HepG2 (cell line): ENCODE measurements around the gene MAPK14. TPM values are rescaled to one million over a fixed set of nuclear protein-coding genes. Genes with fewer than 3 reads are reported as not detected.

Source experiments
- ATF1 ChIP-seq: IDR thresholded peaks from 2 replicates; pipeline ENCODE4 v1.6.1; 2016; ENCODE audit warnings: mild to moderate bottlenecking, control low read depth
- CHCHD3 ChIP-seq: sonication (generic); formaldehyde crosslinking; IDR thresholded peaks from 2 replicates; pipeline ENCODE4 v1.8.0; 2022; ENCODE audit warnings: mild to moderate bottlenecking, missing genetic modification reagents, moderate library complexity
- FIP1L1 ChIP-seq: fragments of 200-400 bp; formaldehyde crosslinking; IDR thresholded peaks from 2 replicates; pipeline ENCODE4 v1.6.1; 2018; ENCODE audit warnings: low read depth, mild to moderate bottlenecking, low read length, moderate library complexity, borderline replicate concordance; ENCODE audit not compliant: insufficient read depth
- KAT7 ChIP-seq: IDR thresholded peaks from 2 replicates; pipeline ENCODE4 v1.6.1; 2018; ENCODE audit warnings: borderline replicate concordance, missing compliant biosample characterization
- KDM3A ChIP-seq: IDR thresholded peaks from 2 replicates; pipeline ENCODE4 v1.6.1; 2018; ENCODE audit warnings: low read depth, missing compliant biosample characterization
- KMT2B ChIP-seq: IDR thresholded peaks from 2 replicates; pipeline ENCODE4 v1.6.1; 2016; ENCODE audit warnings: missing genetic modification reagents, missing compliant biosample characterization
- MEIS1 ChIP-seq: sonication (generic); formaldehyde crosslinking; IDR thresholded peaks from 2 replicates; pipeline ENCODE4 v1.9.0; 2021; ENCODE audit warnings: mild to moderate bottlenecking, missing genetic modification reagents, moderate library complexity, borderline replicate concordance
- NCOA1 ChIP-seq: sonication (generic); formaldehyde crosslinking; IDR thresholded peaks from 2 replicates; pipeline ENCODE4 v1.9.0; 2021; ENCODE audit warnings: missing genetic modification reagents
- SKIL ChIP-seq: sonication (generic); formaldehyde crosslinking; IDR thresholded peaks from 2 replicates; pipeline ENCODE4 v1.8.0; 2022; ENCODE audit warnings: missing genetic modification reagents, mild to moderate bottlenecking, moderate library complexity, borderline replicate concordance
- ZBTB44 ChIP-seq: sonication (generic); formaldehyde crosslinking; IDR thresholded peaks from 2 replicates; pipeline ENCODE4 v1.4.0; 2020; ENCODE audit warnings: missing genetic modification reagents
- ZNF280D ChIP-seq: sonication (generic); formaldehyde crosslinking; IDR thresholded peaks from 2 replicates; pipeline ENCODE4 v1.5.1; 2020; ENCODE audit warnings: mild to moderate bottlenecking, missing genetic modification reagents
- ZNF44 ChIP-seq: sonication (generic); formaldehyde crosslinking; IDR thresholded peaks from 2 replicates; pipeline ENCODE4 v1.5.1; 2020; ENCODE audit warnings: mild to moderate bottlenecking, missing genetic modification reagents
- ZNF563 ChIP-seq: sonication (generic); formaldehyde crosslinking; IDR thresholded peaks from 2 replicates; pipeline ENCODE4 v1.8.0; 2022; ENCODE audit warnings: mild to moderate bottlenecking, moderate library complexity, missing genetic modification reagents
- ZNF773 ChIP-seq: sonication (generic); formaldehyde crosslinking; IDR thresholded peaks from 2 replicates; pipeline ENCODE4 v1.4.0; 2020; ENCODE audit warnings: missing genetic modification reagents, borderline replicate concordance
- ZSCAN29 ChIP-seq: sonication (generic); formaldehyde crosslinking; conservative IDR thresholded peaks from 2 replicates; pipeline ENCODE4 v1.4.0; 2020; ENCODE audit warnings: mild to moderate bottlenecking, missing genetic modification reagents
- polyA plus RNA-seq, 8 experiments: library from polyadenylated mRNA; depleted of rRNA in 3 of 8; stranded (reverse) in 7 of 8; unstranded in 1 of 8; fragments of >200 nt; fragmentation: Illumina TruSeq in 4 of 8; extraction: Trizol in 4 of 8; gene quantifications; 2 replicates each; pipeline versions ENCODE4 v1.2.1 to v1.2.3, GENCODE V29; 2011 to 2016; ENCODE audit warnings: low read depth in 4 of 8, missing spikeins in 1 of 8, mixed read lengths in 1 of 8; ENCODE audit not compliant: insufficient read depth in 1 of 8
- total RNA-seq, 5 experiments: library from RNA; depleted of rRNA; stranded (reverse); fragments of >200 nt; fragmentation: Illumina TruSeq; extraction: Trizol; gene quantifications; 2 replicates each; pipeline ENCODE4 v1.2.3, GENCODE V29; 2016; ENCODE audit warnings: low read depth in 1 of 5
- TF ChIP-seq, protein P1 (sequence below): sonication (generic); formaldehyde crosslinking; IDR thresholded peaks from 2 replicates; pipeline ENCODE4 v1.4.0; 2020; ENCODE audit warnings: missing genetic modification reagents, mild to moderate bottlenecking, borderline replicate concordance

The MAPK14 gene
- total and polyA plus RNA-seq, 2 of the 13 experiments (the other 11 are each of a cell fraction or from before 2014, with no cell fraction given) = 66.3 to 67.3 TPM

DNA sequence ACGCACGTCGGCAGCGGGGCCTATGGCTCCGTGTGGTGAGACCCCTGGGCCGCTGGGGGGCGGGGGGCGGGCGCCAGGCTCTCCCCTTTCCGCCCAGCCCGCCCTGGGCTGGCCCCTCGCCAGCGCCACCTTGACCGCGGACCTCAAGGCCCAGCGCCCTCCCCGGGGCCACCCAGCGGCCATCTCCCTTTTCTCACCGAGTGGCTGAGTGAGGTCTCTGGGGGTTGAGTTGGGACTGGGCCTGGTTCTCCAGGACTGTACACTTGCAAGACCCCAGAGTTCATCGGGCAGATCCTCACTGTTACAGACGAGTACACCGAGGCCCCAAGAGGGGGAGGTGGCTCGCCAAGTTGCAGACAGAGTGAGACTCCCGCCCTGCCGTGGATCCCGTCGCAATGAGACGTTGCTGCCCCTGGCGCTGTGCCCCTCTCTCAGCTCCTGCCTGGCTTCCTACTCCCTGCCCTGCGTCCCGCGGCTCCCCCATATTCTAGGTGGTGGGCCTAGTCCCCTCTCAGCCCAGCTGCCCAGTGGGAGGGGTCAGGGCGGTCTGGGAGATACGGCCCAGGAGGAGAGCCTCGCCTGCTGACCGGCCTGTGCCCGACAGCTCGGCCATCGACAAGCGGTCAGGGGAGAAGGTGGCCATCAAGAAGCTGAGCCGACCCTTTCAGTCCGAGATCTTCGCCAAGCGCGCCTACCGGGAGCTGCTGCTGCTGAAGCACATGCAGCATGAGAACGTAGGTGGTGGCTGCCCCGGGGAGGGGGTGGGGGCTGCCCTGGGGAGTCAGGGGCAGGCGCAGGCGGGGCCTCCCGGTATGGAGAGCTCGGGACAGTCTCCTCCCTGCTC lies 103.3 kb downstream of the MAPK14 start (continued):
- TF ChIP-seq ZNF280D (CRISPR knock-in tag) (peak; percentile 96), ZSCAN29 (CRISPR knock-in tag) (peak; percentile 68; the same call in 1 of the 2 replicates), KMT2B (no peak), ATF1 (no peak), CHCHD3 (CRISPR knock-in tag) (no peak), ZNF563 (peak; percentile 74; the same call in 1 of the 2 replicates), KAT7 (CRISPR knock-in tag) (peak; percentile 52; the same call in 1 of the 2 replicates), ZNF44 (CRISPR knock-in tag) (peak; percentile 79), FIP1L1 (no peak), MEIS1 (CRISPR knock-in tag) (peak; percentile 90; the same call in 1 of the 2 replicates), SKIL (CRISPR knock-in tag) (peak; percentile 75), ZNF773 (0 out of 2 replicates have a peak, but pooled peaks have one; percentile 20), ZBTB44 (no peak), KDM3A (CRISPR knock-in tag) (peak; percentile 68; the same call in 1 of the 2 replicates), NCOA1 (CRISPR knock-in tag) (peak; percentile 61; the same call in 1 of the 2 replicates)
- TF ChIP-seq, protein P1, sequence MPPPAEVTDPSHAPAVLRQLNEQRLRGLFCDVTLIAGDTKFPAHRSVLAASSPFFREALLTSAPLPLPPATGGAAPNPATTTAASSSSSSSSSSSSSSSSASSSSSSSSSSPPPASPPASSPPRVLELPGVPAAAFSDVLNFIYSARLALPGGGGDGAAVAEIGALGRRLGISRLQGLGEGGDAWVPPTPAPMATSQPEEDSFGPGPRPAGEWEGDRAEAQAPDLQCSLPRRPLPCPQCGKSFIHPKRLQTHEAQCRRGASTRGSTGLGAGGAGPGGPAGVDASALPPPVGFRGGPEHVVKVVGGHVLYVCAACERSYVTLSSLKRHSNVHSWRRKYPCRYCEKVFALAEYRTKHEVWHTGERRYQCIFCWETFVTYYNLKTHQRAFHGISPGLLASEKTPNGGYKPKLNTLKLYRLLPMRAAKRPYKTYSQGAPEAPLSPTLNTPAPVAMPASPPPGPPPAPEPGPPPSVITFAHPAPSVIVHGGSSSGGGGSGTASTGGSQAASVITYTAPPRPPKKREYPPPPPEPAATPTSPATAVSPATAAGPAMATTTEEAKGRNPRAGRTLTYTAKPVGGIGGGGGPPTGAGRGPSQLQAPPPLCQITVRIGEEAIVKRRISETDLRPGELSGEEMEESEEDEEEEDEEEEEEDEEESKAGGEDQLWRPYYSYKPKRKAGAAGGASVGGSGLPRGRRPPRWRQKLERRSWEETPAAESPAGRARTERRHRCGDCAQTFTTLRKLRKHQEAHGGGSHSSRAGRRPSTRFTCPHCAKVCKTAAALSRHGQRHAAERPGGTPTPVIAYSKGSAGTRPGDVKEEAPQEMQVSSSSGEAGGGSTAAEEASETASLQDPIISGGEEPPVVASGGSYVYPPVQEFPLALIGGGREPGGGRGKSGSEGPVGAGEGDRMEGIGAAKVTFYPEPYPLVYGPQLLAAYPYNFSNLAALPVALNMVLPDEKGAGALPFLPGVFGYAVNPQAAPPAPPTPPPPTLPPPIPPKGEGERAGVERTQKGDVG = 0 out of 2 replicates have a peak, but pooled peaks have one; percentile 30
